ENCODE results near the gene SAMD8.

The SAMD8 gene

GRCh38 chr10:75209086-75209920 is 97.8 kb downstream of the SAMD8 start:
- H4K8ac ChIP-seq (ENCODE audit: low read depth, low read length), result peak overlapping the region; percentile 7
- no peak overlapping the region for H2AK5ac ChIP-seq (ENCODE audit: low read length)
- H3K18ac ChIP-seq (ENCODE audit: low read length), result peak overlapping the region; percentile 69
- no CpG with 5 or more reads among the region's 16 CpGs for WGBS (ENCODE audit: extremely low coverage, insufficient coverage, low lambda C conversion rate)
- peak; percentile 58 for DNase-seq
- no peak overlapping the region for H3K4me3 ChIP-seq (ENCODE audit: low read length)
- peaks cover 4% of the 10 kb centered on the region for H3K36me3 ChIP-seq (ENCODE audit: control insufficient read depth, insufficient read depth, low read length)
- H3K4ac ChIP-seq (ENCODE audit: low read depth, low read length), result no peak overlapping the region
- H3K4me1 ChIP-seq (ENCODE audit: control insufficient read depth, low read depth, low read length), result peaks cover 18% of the 10 kb centered on the region
- H3K27me3 ChIP-seq (ENCODE audit: insufficient read depth, low read length, poor library complexity), result no peaks in the 10 kb centered on the region
- H2BK15ac ChIP-seq (replicated peaks; ENCODE audit: low read depth), result peak overlapping the region; percentile 10
- H2BK5ac ChIP-seq (ENCODE audit: low read length), result peak overlapping the region; percentile 99
- H3K9ac ChIP-seq (ENCODE audit: low read length), result peak overlapping the region; percentile 99
- peak overlapping the region; percentile 69 for H2BK120ac ChIP-seq (ENCODE audit: low read depth, low read length)
- H4K5ac ChIP-seq (ENCODE audit: low read length), result no peak overlapping the region
- peak overlapping the region; percentile 97 for H3K4me2 ChIP-seq (ENCODE audit: low read length)
- peak overlapping the region; percentile 62 for H3K27ac ChIP-seq (ENCODE audit: low read depth, low read length)
- H3K56ac ChIP-seq (ENCODE audit: low read length), result peak overlapping the region; percentile 100
- H3K79me1 ChIP-seq (ENCODE audit: low read length), result no peaks in the 10 kb centered on the region
- H3K23ac ChIP-seq (ENCODE audit: low read length), result peak overlapping the region; percentile 95
- H3K79me2 ChIP-seq (ENCODE audit: control insufficient read depth, insufficient read depth, low read length), result peaks cover 31% of the 10 kb centered on the region

GRCh38 chr10:75209921-75210281 is 98.4 kb downstream of the SAMD8 start:
- Histone ChIP-seq H3K79me1 (ENCODE audit: low read length) (no peaks in the 10 kb centered on the region), H3K36me3 (ENCODE audit: control insufficient read depth, insufficient read depth, low read length) (peaks cover 4% of the 10 kb centered on the region), H4K5ac (ENCODE audit: low read length) (no peak overlapping the region), H3K4me2 (ENCODE audit: low read length) (peak overlapping the region; percentile 97), H3K27me3 (ENCODE audit: insufficient read depth, low read length, poor library complexity) (no peaks in the 10 kb centered on the region), H3K23ac (ENCODE audit: low read length) (peak overlapping the region; percentile 95), H3K4me3 (ENCODE audit: low read length) (peak overlapping the region; percentile 74), H4K8ac (ENCODE audit: low read depth, low read length) (peak overlapping the region; percentile 7), H3K79me2 (ENCODE audit: control insufficient read depth, insufficient read depth, low read length) (peaks cover 34% of the 10 kb centered on the region), H2BK120ac (ENCODE audit: low read depth, low read length) (peak overlapping the region; percentile 69), H3K4ac (ENCODE audit: low read depth, low read length) (peak overlapping the region; percentile 87), H2AK5ac (ENCODE audit: low read length) (peak overlapping the region; percentile 82), H2BK5ac (ENCODE audit: low read length) (peak overlapping the region; percentile 99), H3K56ac (ENCODE audit: low read length) (peak overlapping the region; percentile 100), H3K4me1 (ENCODE audit: control insufficient read depth, low read depth, low read length) (peaks cover 18% of the 10 kb centered on the region), H3K9ac (ENCODE audit: low read length) (peak overlapping the region; percentile 99), H3K27ac (ENCODE audit: low read depth, low read length) (peak overlapping the region; percentile 62), H2BK15ac (replicated peaks; ENCODE audit: low read depth) (no peak overlapping the region), H3K18ac (ENCODE audit: low read length) (peak overlapping the region; percentile 69)
- DNase-seq, result no peak
- no CpG with 5 or more reads among the region's 19 CpGs for WGBS (ENCODE audit: extremely low coverage, insufficient coverage, low lambda C conversion rate)

GRCh38 chr10:75210282-75211006 is 99.0 kb downstream of the SAMD8 start, which contains the start of gene VDAC2:
Gene VDAC2, plus strand, starts transcription at chr10:75210796. Its CDS starts 363 bp downstream, at chr10:75211159.
- H2AK5ac ChIP-seq (ENCODE audit: low read length), result peak within 1 kb of the TSS; percentile 83
- DNase-seq, result peak; percentile 94
- peak within 1 kb of the TSS; percentile 95 for H3K27ac ChIP-seq (ENCODE audit: low read depth, low read length)
- peak within 1 kb of the TSS; percentile 74 for H3K4me3 ChIP-seq (ENCODE audit: low read length)
- H3K27me3 ChIP-seq (ENCODE audit: insufficient read depth, low read length, poor library complexity), result no peaks in the 10 kb centered on the region
- peak within 1 kb of the TSS; percentile 69 for H2BK120ac ChIP-seq (ENCODE audit: low read depth, low read length)
- no CpG with 5 or more reads among the region's 80 CpGs for WGBS (ENCODE audit: extremely low coverage, insufficient coverage, low lambda C conversion rate)
- H3K56ac ChIP-seq (ENCODE audit: low read length), result peak within 1 kb of the TSS; percentile 100
- peak within 1 kb of the TSS; percentile 95 for H3K23ac ChIP-seq (ENCODE audit: low read length)
- peaks cover 4% of the 10 kb centered on the region for H3K36me3 ChIP-seq (ENCODE audit: control insufficient read depth, insufficient read depth, low read length)
- peak within 1 kb of the TSS; percentile 99 for H3K9ac ChIP-seq (ENCODE audit: low read length)
- peaks cover 36% of the 10 kb centered on the region for H3K79me2 ChIP-seq (ENCODE audit: control insufficient read depth, insufficient read depth, low read length)
- peak within 1 kb of the TSS; percentile 99 for H2BK5ac ChIP-seq (ENCODE audit: low read length)
- peak within 1 kb of the TSS; percentile 92 for H3K4ac ChIP-seq (ENCODE audit: low read depth, low read length)
- H4K5ac ChIP-seq (ENCODE audit: low read length), result no peak within 1 kb of the TSS
- peak within 1 kb of the TSS; percentile 84 for H3K18ac ChIP-seq (ENCODE audit: low read length)
- H3K4me1 ChIP-seq (ENCODE audit: control insufficient read depth, low read depth, low read length), result peaks cover 18% of the 10 kb centered on the region
- no peak within 1 kb of the TSS for H2BK15ac ChIP-seq (replicated peaks; ENCODE audit: low read depth)
- H3K79me1 ChIP-seq (ENCODE audit: low read length), result no peaks in the 10 kb centered on the region
- peak within 1 kb of the TSS; percentile 7 for H4K8ac ChIP-seq (ENCODE audit: low read depth, low read length)
- peak within 1 kb of the TSS; percentile 97 for H3K4me2 ChIP-seq (ENCODE audit: low read length)

- Histone ChIP-seq H3K18ac (ENCODE audit: low read length) (peak overlapping the region; percentile 84), H3K4ac (ENCODE audit: low read depth, low read length) (peak overlapping the region; percentile 92)
- DNase-seq, result peak; percentile 78
Observed at GRCh38 chr10:75211007-75211691, 99.7 kb downstream of the SAMD8 start.

GRCh38 chr10:75212343-75212742 is 100.9 kb downstream of the SAMD8 start:
- Histone ChIP-seq H3K56ac (ENCODE audit: low read length) (peak overlapping the region; percentile 69), H3K4me2 (ENCODE audit: low read length) (peak overlapping the region; percentile 32), H3K4ac (ENCODE audit: low read depth, low read length) (no peak overlapping the region), H3K27ac (ENCODE audit: low read depth, low read length) (no peak overlapping the region), H3K18ac (ENCODE audit: low read length) (no peak overlapping the region), H2BK5ac (ENCODE audit: low read length) (no peak overlapping the region), H2BK15ac (replicated peaks; ENCODE audit: low read depth) (no peak overlapping the region), H2AK5ac (ENCODE audit: low read length) (no peak overlapping the region), H3K23ac (ENCODE audit: low read length) (no peak overlapping the region), H3K9ac (ENCODE audit: low read length) (peak overlapping the region; percentile 99), H3K36me3 (ENCODE audit: control insufficient read depth, insufficient read depth, low read length) (peaks cover 9% of the 10 kb centered on the region), H3K4me3 (ENCODE audit: low read length) (no peak overlapping the region), H4K8ac (ENCODE audit: low read depth, low read length) (no peak overlapping the region), H3K79me1 (ENCODE audit: low read length) (peaks cover 3% of the 10 kb centered on the region), H3K27me3 (ENCODE audit: insufficient read depth, low read length, poor library complexity) (no peaks in the 10 kb centered on the region), H3K79me2 (ENCODE audit: control insufficient read depth, insufficient read depth, low read length) (peaks cover 51% of the 10 kb centered on the region), H4K5ac (ENCODE audit: low read length) (no peak overlapping the region), H2BK120ac (ENCODE audit: low read depth, low read length) (no peak overlapping the region), H3K4me1 (ENCODE audit: control insufficient read depth, low read depth, low read length) (peaks cover 16% of the 10 kb centered on the region)
- DNase-seq, result no peak
- WGBS (ENCODE audit: extremely low coverage, insufficient coverage, low lambda C conversion rate), result 100% methylated on average over 1 of the region's 6 CpGs

More at GRCh38 chr10:75211007-75211691, 99.7 kb downstream of the SAMD8 start:
- Histone ChIP-seq H3K4me2 (ENCODE audit: low read length) (peak overlapping the region; percentile 15), H2BK120ac (ENCODE audit: low read depth, low read length) (peak overlapping the region; percentile 21), H3K36me3 (ENCODE audit: control insufficient read depth, insufficient read depth, low read length) (peaks cover 6% of the 10 kb centered on the region), H3K4me3 (ENCODE audit: low read length) (peak overlapping the region; percentile 64), H2AK5ac (ENCODE audit: low read length) (peak overlapping the region; percentile 83), H2BK5ac (ENCODE audit: low read length) (peak overlapping the region; percentile 87), H2BK15ac (replicated peaks; ENCODE audit: low read depth) (no peak overlapping the region), H3K27me3 (ENCODE audit: insufficient read depth, low read length, poor library complexity) (no peaks in the 10 kb centered on the region), H3K79me2 (ENCODE audit: control insufficient read depth, insufficient read depth, low read length) (peaks cover 40% of the 10 kb centered on the region), H3K23ac (ENCODE audit: low read length) (peak overlapping the region; percentile 85), H4K5ac (ENCODE audit: low read length) (no peak overlapping the region), H4K8ac (ENCODE audit: low read depth, low read length) (no peak overlapping the region), H3K9ac (ENCODE audit: low read length) (peak overlapping the region; percentile 99), H3K56ac (ENCODE audit: low read length) (peak overlapping the region; percentile 98), H3K27ac (ENCODE audit: low read depth, low read length) (peak overlapping the region; percentile 95), H3K79me1 (ENCODE audit: low read length) (no peaks in the 10 kb centered on the region), H3K4me1 (ENCODE audit: control insufficient read depth, low read depth, low read length) (peaks cover 18% of the 10 kb centered on the region)
- WGBS (ENCODE audit: extremely low coverage, insufficient coverage, low lambda C conversion rate), result no CpG with 5 or more reads among the region's 38 CpGs

Data from mesendoderm (in vitro differentiated cells).